ENCODE measurements around the gene PCDH9.

PCDH9 gene, protein sequence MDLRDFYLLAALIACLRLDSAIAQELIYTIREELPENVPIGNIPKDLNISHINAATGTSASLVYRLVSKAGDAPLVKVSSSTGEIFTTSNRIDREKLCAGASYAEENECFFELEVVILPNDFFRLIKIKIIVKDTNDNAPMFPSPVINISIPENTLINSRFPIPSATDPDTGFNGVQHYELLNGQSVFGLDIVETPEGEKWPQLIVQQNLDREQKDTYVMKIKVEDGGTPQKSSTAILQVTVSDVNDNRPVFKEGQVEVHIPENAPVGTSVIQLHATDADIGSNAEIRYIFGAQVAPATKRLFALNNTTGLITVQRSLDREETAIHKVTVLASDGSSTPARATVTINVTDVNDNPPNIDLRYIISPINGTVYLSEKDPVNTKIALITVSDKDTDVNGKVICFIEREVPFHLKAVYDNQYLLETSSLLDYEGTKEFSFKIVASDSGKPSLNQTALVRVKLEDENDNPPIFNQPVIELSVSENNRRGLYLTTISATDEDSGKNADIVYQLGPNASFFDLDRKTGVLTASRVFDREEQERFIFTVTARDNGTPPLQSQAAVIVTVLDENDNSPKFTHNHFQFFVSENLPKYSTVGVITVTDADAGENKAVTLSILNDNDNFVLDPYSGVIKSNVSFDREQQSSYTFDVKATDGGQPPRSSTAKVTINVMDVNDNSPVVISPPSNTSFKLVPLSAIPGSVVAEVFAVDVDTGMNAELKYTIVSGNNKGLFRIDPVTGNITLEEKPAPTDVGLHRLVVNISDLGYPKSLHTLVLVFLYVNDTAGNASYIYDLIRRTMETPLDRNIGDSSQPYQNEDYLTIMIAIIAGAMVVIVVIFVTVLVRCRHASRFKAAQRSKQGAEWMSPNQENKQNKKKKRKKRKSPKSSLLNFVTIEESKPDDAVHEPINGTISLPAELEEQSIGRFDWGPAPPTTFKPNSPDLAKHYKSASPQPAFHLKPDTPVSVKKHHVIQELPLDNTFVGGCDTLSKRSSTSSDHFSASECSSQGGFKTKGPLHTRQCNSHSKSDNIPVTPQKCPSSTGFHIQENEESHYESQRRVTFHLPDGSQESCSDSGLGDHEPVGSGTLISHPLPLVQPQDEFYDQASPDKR (N-terminal part only)

GRCh38 chr13:67229481-67230403 lies at the start of gene PCDH9:
TSS of gene PCDH9 (minus strand) at chr13:67230336. CDS start at chr13:67228440, 1,896 bp downstream.
- DNase-seq (ENCODE audit: low read depth) = no peak
- Histone ChIP-seq H3K9me3 (ENCODE audit: control insufficient read depth, low read length) (no peaks in the 10 kb centered on the region), H3K27me3 (replicated peaks; ENCODE audit: control insufficient read depth, insufficient read depth, low read length) (no peaks in the 10 kb centered on the region), H3K4me1 (ENCODE audit: control insufficient read depth, insufficient read depth, low read length) (peaks cover 15% of the 10 kb centered on the region), H3K4me3 (ENCODE audit: low read length) (peak within 1 kb of the TSS; percentile 93), H3K9ac (ENCODE audit: low read length) (peak within 1 kb of the TSS; percentile 94), H3K36me3 (ENCODE audit: control insufficient read depth, insufficient read depth, low read length, severe bottlenecking) (no peaks in the 10 kb centered on the region)

DNA sequence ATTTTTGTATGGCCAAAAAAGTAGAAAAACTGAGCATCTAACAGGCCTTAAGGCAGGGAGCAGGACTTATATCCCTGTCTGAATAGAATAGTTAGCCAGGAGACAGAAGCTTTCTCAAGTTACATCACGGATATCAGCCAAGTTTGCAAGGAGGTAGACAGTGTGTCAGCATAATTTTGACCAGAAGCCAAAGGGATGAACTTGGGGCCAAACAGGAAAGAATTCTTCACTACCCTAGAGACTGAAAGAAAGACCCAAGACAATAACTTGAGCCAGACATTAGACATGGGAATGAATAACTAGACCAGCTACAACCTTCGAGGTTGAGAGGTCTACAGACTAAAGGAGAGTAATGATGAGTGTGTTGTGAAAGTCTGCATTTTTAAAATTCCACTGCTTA lies 48.1 kb upstream of the PCDH9 start:
- H3K4me1 ChIP-seq (ENCODE audit: control insufficient read depth, insufficient read depth, low read length) = peaks cover 28% of the 10 kb centered on the region
- H3K36me3 ChIP-seq (ENCODE audit: control insufficient read depth, insufficient read depth, low read length, severe bottlenecking) = no peaks in the 10 kb centered on the region
- peak; percentile 59 for DNase-seq (ENCODE audit: low read depth)
- H3K4me3 ChIP-seq (ENCODE audit: low read length) = no peak overlapping the region
- no peaks in the 10 kb centered on the region for H3K9me3 ChIP-seq (ENCODE audit: control insufficient read depth, low read length)
- no peaks in the 10 kb centered on the region for H3K27me3 ChIP-seq (replicated peaks; ENCODE audit: control insufficient read depth, insufficient read depth, low read length)
- H3K9ac ChIP-seq (ENCODE audit: low read length) = no peak overlapping the region

- Histone ChIP-seq H3K9me3 (ENCODE audit: control insufficient read depth, low read length) (no peaks in the 10 kb centered on the region), H3K4me3 (ENCODE audit: low read length) (no peak overlapping the region), H3K4me1 (ENCODE audit: control insufficient read depth, insufficient read depth, low read length) (peaks cover 34% of the 10 kb centered on the region), H3K9ac (ENCODE audit: low read length) (no peak overlapping the region), H3K36me3 (ENCODE audit: control insufficient read depth, insufficient read depth, low read length, severe bottlenecking) (no peaks in the 10 kb centered on the region), H3K27me3 (replicated peaks; ENCODE audit: control insufficient read depth, insufficient read depth, low read length) (no peaks in the 10 kb centered on the region)
- no peak for DNase-seq (ENCODE audit: low read depth)
Observed at GRCh38 chr13:67277581-67277980, 47.4 kb upstream of the PCDH9 start.

DNA sequence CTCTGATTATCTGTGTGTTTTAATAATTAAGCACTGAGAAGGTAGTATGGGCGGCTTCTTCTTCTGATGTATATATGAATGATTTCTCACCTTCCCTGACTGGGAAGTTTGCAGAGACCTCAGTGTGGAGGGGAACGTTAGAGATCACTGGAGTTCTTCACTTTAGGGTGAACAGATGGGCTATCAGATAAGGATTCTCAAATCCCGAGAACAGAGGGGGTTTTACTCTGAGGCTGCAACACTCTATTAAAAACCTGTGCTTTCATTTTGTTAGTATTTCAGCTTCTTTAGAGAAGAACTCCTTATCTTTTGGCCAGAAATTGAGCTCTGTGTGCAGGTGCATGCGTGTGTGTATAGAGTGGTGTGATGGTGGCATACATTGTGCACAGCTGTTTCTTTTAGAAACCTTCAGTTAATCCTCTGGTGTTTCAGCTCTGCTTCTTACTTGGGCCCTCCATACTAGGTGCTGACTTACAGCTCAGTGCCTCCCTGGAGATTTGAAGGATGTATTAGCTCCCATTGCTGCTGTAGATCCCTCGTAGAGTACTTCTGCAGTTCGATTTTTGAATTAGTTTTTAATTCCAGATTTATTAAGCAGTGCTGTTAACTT lies 45.3 kb upstream of the PCDH9 start:
- H3K9me3 ChIP-seq (ENCODE audit: control insufficient read depth, low read length) = no peaks in the 10 kb centered on the region
- no peak overlapping the region for H3K4me3 ChIP-seq (ENCODE audit: low read length)
- DNase-seq (ENCODE audit: low read depth) = no peak
- peaks cover 36% of the 10 kb centered on the region for H3K4me1 ChIP-seq (ENCODE audit: control insufficient read depth, insufficient read depth, low read length)
- no peaks in the 10 kb centered on the region for H3K27me3 ChIP-seq (replicated peaks; ENCODE audit: control insufficient read depth, insufficient read depth, low read length)
- no peaks in the 10 kb centered on the region for H3K36me3 ChIP-seq (ENCODE audit: control insufficient read depth, insufficient read depth, low read length, severe bottlenecking)
- H3K9ac ChIP-seq (ENCODE audit: low read length) = no peak overlapping the region

- peak; percentile 39 for DNase-seq (ENCODE audit: low read depth)
- peak overlapping the region; percentile 29 for H3K9ac ChIP-seq (ENCODE audit: low read length)
- no peaks in the 10 kb centered on the region for H3K9me3 ChIP-seq (ENCODE audit: control insufficient read depth, low read length)
- peaks cover 29% of the 10 kb centered on the region for H3K4me1 ChIP-seq (ENCODE audit: control insufficient read depth, insufficient read depth, low read length)
- H3K27me3 ChIP-seq (replicated peaks; ENCODE audit: control insufficient read depth, insufficient read depth, low read length) = no peaks in the 10 kb centered on the region
- H3K36me3 ChIP-seq (ENCODE audit: control insufficient read depth, insufficient read depth, low read length, severe bottlenecking) = no peaks in the 10 kb centered on the region
- H3K4me3 ChIP-seq (ENCODE audit: low read length) = peak overlapping the region; percentile 20
Observed at GRCh38 chr13:67273001-67273400, 42.9 kb upstream of the PCDH9 start.

DNA sequence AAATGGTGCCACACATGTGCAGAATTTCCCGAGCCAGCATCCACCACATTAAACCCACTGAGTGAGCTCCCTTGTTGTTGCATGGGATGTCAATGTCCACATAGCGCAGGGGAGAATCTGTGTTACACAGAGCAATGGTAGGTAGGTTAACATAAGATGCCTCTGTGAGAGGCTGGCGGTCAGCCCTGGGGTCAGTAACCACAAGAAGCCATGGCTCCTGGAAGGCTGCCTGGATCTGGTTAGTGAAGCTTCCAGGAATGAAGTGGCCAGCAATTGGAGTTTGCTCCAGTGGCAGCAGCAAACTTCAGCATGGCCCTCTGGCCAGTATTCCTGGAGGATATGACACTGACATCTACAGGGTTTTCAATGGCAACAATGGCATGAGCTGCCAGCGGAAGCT lies 37.0 kb upstream of the PCDH9 start:
- Histone ChIP-seq H3K9ac (ENCODE audit: low read length) (no peak overlapping the region), H3K36me3 (ENCODE audit: control insufficient read depth, insufficient read depth, low read length, severe bottlenecking) (no peaks in the 10 kb centered on the region), H3K4me3 (ENCODE audit: low read length) (no peak overlapping the region), H3K4me1 (ENCODE audit: control insufficient read depth, insufficient read depth, low read length) (peaks cover 2% of the 10 kb centered on the region), H3K27me3 (replicated peaks; ENCODE audit: control insufficient read depth, insufficient read depth, low read length) (no peaks in the 10 kb centered on the region), H3K9me3 (ENCODE audit: control insufficient read depth, low read length) (no peaks in the 10 kb centered on the region)
- DNase-seq (ENCODE audit: low read depth) = no peak

GRCh38 chr13:67259208-67259607 lies 29.1 kb upstream of the PCDH9 start:
- Histone ChIP-seq H3K27me3 (replicated peaks; ENCODE audit: control insufficient read depth, insufficient read depth, low read length) (no peaks in the 10 kb centered on the region), H3K4me3 (ENCODE audit: low read length) (no peak overlapping the region), H3K4me1 (ENCODE audit: control insufficient read depth, insufficient read depth, low read length) (no peaks in the 10 kb centered on the region), H3K9me3 (ENCODE audit: control insufficient read depth, low read length) (no peaks in the 10 kb centered on the region), H3K36me3 (ENCODE audit: control insufficient read depth, insufficient read depth, low read length, severe bottlenecking) (no peaks in the 10 kb centered on the region), H3K9ac (ENCODE audit: low read length) (no peak overlapping the region)
- no peak for DNase-seq (ENCODE audit: low read depth)

- no peaks in the 10 kb centered on the region for H3K36me3 ChIP-seq (ENCODE audit: control insufficient read depth, insufficient read depth, low read length, severe bottlenecking)
- DNase-seq (ENCODE audit: low read depth) = no peak
- H3K27me3 ChIP-seq (replicated peaks; ENCODE audit: control insufficient read depth, insufficient read depth, low read length) = no peaks in the 10 kb centered on the region
- H3K4me1 ChIP-seq (ENCODE audit: control insufficient read depth, insufficient read depth, low read length) = no peaks in the 10 kb centered on the region
- no peak overlapping the region for H3K4me3 ChIP-seq (ENCODE audit: low read length)
- no peaks in the 10 kb centered on the region for H3K9me3 ChIP-seq (ENCODE audit: control insufficient read depth, low read length)
- H3K9ac ChIP-seq (ENCODE audit: low read length) = no peak overlapping the region
Observed at GRCh38 chr13:67258482-67258881, 28.3 kb upstream of the PCDH9 start.

GRCh38 chr13:67238861-67239260 lies 8.7 kb upstream of the PCDH9 start:
- no peaks in the 10 kb centered on the region for H3K27me3 ChIP-seq (replicated peaks; ENCODE audit: control insufficient read depth, insufficient read depth, low read length)
- no peaks in the 10 kb centered on the region for H3K36me3 ChIP-seq (ENCODE audit: control insufficient read depth, insufficient read depth, low read length, severe bottlenecking)
- no peak for DNase-seq (ENCODE audit: low read depth)
- no peaks in the 10 kb centered on the region for H3K4me1 ChIP-seq (ENCODE audit: control insufficient read depth, insufficient read depth, low read length)
- H3K4me3 ChIP-seq (ENCODE audit: low read length) = no peak overlapping the region
- no peak overlapping the region for H3K9ac ChIP-seq (ENCODE audit: low read length)
- H3K9me3 ChIP-seq (ENCODE audit: control insufficient read depth, low read length) = no peaks in the 10 kb centered on the region

DNA sequence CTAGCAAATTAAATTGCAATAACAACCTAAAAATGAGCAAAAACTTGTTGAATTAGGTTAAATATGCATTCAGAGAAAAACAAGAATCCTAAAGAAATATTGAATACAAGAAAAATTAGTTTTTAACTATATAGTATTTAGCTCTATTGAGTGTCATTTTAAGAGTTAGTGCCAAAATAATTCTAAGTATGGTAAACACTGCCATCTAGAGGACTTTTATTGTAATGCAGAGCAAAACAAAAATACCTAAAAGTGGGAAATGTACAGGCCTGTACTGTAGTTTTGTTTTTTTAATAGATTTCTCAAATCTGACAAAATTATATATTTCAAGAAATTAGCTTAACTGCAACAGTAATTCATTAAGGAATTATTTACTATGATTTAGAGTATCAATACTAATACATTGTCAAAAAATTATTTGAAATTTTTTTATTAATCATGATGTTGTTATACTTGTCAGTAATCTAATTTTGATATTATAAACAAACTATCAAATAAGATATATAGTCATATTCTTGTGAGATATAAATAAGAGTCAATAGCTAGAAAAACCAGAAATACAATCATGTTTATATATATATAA lies 8.2 kb upstream of the PCDH9 start:
- H3K36me3 ChIP-seq (ENCODE audit: control insufficient read depth, insufficient read depth, low read length, severe bottlenecking) = no peaks in the 10 kb centered on the region
- H3K4me3 ChIP-seq (ENCODE audit: low read length) = no peak overlapping the region
- no peaks in the 10 kb centered on the region for H3K27me3 ChIP-seq (replicated peaks; ENCODE audit: control insufficient read depth, insufficient read depth, low read length)
- no peaks in the 10 kb centered on the region for H3K4me1 ChIP-seq (ENCODE audit: control insufficient read depth, insufficient read depth, low read length)
- DNase-seq (ENCODE audit: low read depth) = peak; percentile 73
- no peak overlapping the region for H3K9ac ChIP-seq (ENCODE audit: low read length)
- no peaks in the 10 kb centered on the region for H3K9me3 ChIP-seq (ENCODE audit: control insufficient read depth, low read length)
